Osteocyte (in vitro differentiated cells): ENCODE data around the gene UBE2H. TPM values are rescaled to one million over a fixed set of nuclear protein-coding genes. Genes with fewer than 3 reads are reported as not detected.
"Not testable (repeated sequence)": the region's sequence is repeated elsewhere in the genome, so short reads cannot be mapped to it uniquely, and the experiment has no call there.

Experiments
- DNase-seq: peaks from one replicate; pipeline ENCODE4 v3.0.0; 2021; ENCODE audit warnings: mixed read lengths; ENCODE audit not compliant: unreplicated experiment; ENCODE audit errors: extremely low spot score
- H3K27ac Mint-ChIP-seq: one replicate; pipeline ENCODE4 v1.8.0; 2021; ENCODE audit warnings: mild to moderate bottlenecking, mixed read lengths; ENCODE audit not compliant: unreplicated experiment
- H3K27me3 Mint-ChIP-seq: one replicate; pipeline ENCODE4 v1.8.0; 2021; ENCODE audit warnings: mixed read lengths; ENCODE audit not compliant: unreplicated experiment
- H3K36me3 Mint-ChIP-seq: one replicate; pipeline ENCODE4 v1.8.0; 2021; ENCODE audit warnings: mixed read lengths; ENCODE audit not compliant: unreplicated experiment
- H3K4me1 Mint-ChIP-seq: one replicate; pipeline ENCODE4 v1.8.0; 2021; ENCODE audit warnings: mixed read lengths; ENCODE audit not compliant: unreplicated experiment
- H3K4me3 Mint-ChIP-seq: one replicate; pipeline ENCODE4 v1.8.0; 2021; ENCODE audit warnings: mild to moderate bottlenecking, moderate library complexity, mixed read lengths; ENCODE audit not compliant: unreplicated experiment
- H3K9me3 Mint-ChIP-seq: one replicate; pipeline ENCODE4 v1.8.0; 2021; ENCODE audit warnings: mixed read lengths; ENCODE audit not compliant: unreplicated experiment
- CTCF ChIP-seq: fragments of 200-600 bp; sonication (generic); IDR thresholded peaks from 2 replicates; pipeline ENCODE4 v1.5.0; 2021; ENCODE audit warnings: antibody characterized with exemption, mild to moderate bottlenecking, moderate library complexity
- total RNA-seq: library from RNA; stranded (reverse); gene quantifications from 2 replicates; pipeline ENCODE4 v1.2.1, GENCODE V29; 2021

UBE2H gene
- total RNA-seq, 1 donor from 2014 or later = 160 TPM

- peak overlapping the region; percentile 90 for H3K27ac Mint-ChIP-seq
- TF ChIP-seq CTCF = no peak
- DNase-seq = no peak
- H3K4me3 Mint-ChIP-seq = no peak overlapping the region
- no peaks in the 10 kb centered on the region for H3K9me3 Mint-ChIP-seq
- no peaks in the 10 kb centered on the region for H3K27me3 Mint-ChIP-seq
- no peaks in the 10 kb centered on the region for H3K36me3 Mint-ChIP-seq
- peaks cover 20% of the 10 kb centered on the region for H3K4me1 Mint-ChIP-seq
These were observed 18.1 kb upstream of the UBE2H start for GRCh38 chr7:129970816-129971215.

GRCh38 chr7:129969881-129970446 is 17.2 kb upstream of the UBE2H start:
- H3K4me1 Mint-ChIP-seq = peaks cover 20% of the 10 kb centered on the region
- H3K27ac Mint-ChIP-seq = peak overlapping the region; percentile 90
- DNase-seq = no peak
- no peaks in the 10 kb centered on the region for H3K27me3 Mint-ChIP-seq
- no peak for TF ChIP-seq CTCF
- peak overlapping the region; percentile 56 for H3K4me3 Mint-ChIP-seq
- no peaks in the 10 kb centered on the region for H3K36me3 Mint-ChIP-seq
- no peaks in the 10 kb centered on the region for H3K9me3 Mint-ChIP-seq

- no peak for TF ChIP-seq CTCF
- peaks cover 17% of the 10 kb centered on the region for H3K4me1 Mint-ChIP-seq
- no peaks in the 10 kb centered on the region for H3K9me3 Mint-ChIP-seq
- no peaks in the 10 kb centered on the region for H3K27me3 Mint-ChIP-seq
- no peaks in the 10 kb centered on the region for H3K36me3 Mint-ChIP-seq
- H3K27ac Mint-ChIP-seq = peak overlapping the region; percentile 47
- H3K4me3 Mint-ChIP-seq = no peak overlapping the region
- DNase-seq = no peak
These were observed 16.0 kb upstream of the UBE2H start for GRCh38 chr7:129968592-129969383.

- not testable (repeated sequence) for DNase-seq, H3K27ac Mint-ChIP-seq, H3K36me3 Mint-ChIP-seq, H3K27me3 Mint-ChIP-seq, H3K4me3 Mint-ChIP-seq, H3K9me3 Mint-ChIP-seq
- peaks cover 29% of the 10 kb centered on the region for H3K4me1 Mint-ChIP-seq
These were observed 7.4 kb upstream of the UBE2H start for GRCh38 chr7:129960204-129960475.

GRCh38 chr7:129959471-129960203 is 6.9 kb upstream of the UBE2H start:
- Mint-ChIP-seq H3K4me1 (peaks cover 29% of the 10 kb centered on the region), H3K27me3 (no peaks in the 10 kb centered on the region), H3K27ac (peak overlapping the region; percentile 87), H3K4me3 (no peak overlapping the region), H3K36me3 (no peaks in the 10 kb centered on the region), H3K9me3 (no peaks in the 10 kb centered on the region)
- TF ChIP-seq CTCF = no peak
- DNase-seq = no peak
